HepG2 (cell line): ENCODE measurements around the gene TSEN34. TPM values are rescaled to one million over a fixed set of nuclear protein-coding genes. Genes with fewer than 3 reads are reported as not detected.

Source experiments
- EP300 ChIP-seq, 3 experiments: sonication (generic) in 1 of 3; formaldehyde crosslinking in 1 of 3; IDR thresholded peaks; 2 replicates each; pipeline versions ENCODE4 v1.5.1 to v1.6.1; 2011 to 2020; ENCODE audit warnings: low read depth in 2 of 3, low read length in 2 of 3, borderline replicate concordance in 1 of 3, improper control_type of control experiment in 1 of 3, mild to moderate bottlenecking in 1 of 3, missing genetic modification reagents in 1 of 3, moderate library complexity in 1 of 3
- FOXM1 ChIP-seq: sonication (generic); formaldehyde crosslinking; IDR thresholded peaks from 2 replicates; pipeline ENCODE4 v1.5.0; 2020; ENCODE audit warnings: missing genetic modification reagents
- THAP9 ChIP-seq: sonication (generic); formaldehyde crosslinking; IDR thresholded peaks from 2 replicates; pipeline ENCODE4; 2020; ENCODE audit warnings: missing genetic modification reagents, mild to moderate bottlenecking, borderline replicate concordance
- ZEB1 ChIP-seq: IDR thresholded peaks from 2 replicates; pipeline ENCODE4 v1.6.1; 2012; ENCODE audit warnings: mild to moderate bottlenecking, low read depth, inconsistent platforms; ENCODE audit not compliant: insufficient replicate concordance
- ZNF792 ChIP-seq: IDR thresholded peaks from 2 replicates; pipeline ENCODE4 v1.6.1; 2016
- polyA plus RNA-seq, 8 experiments: library from polyadenylated mRNA; depleted of rRNA in 3 of 8; stranded (reverse) in 7 of 8; unstranded in 1 of 8; fragments of >200 nt; fragmentation: Illumina TruSeq in 4 of 8; extraction: Trizol in 4 of 8; gene quantifications; 2 replicates each; pipeline versions ENCODE4 v1.2.1 to v1.2.3, GENCODE V29; 2011 to 2016; ENCODE audit warnings: low read depth in 4 of 8, missing spikeins in 1 of 8, mixed read lengths in 1 of 8; ENCODE audit not compliant: insufficient read depth in 1 of 8
- total RNA-seq, 5 experiments: library from RNA; depleted of rRNA; stranded (reverse); fragments of >200 nt; fragmentation: Illumina TruSeq; extraction: Trizol; gene quantifications; 2 replicates each; pipeline ENCODE4 v1.2.3, GENCODE V29; 2016; ENCODE audit warnings: low read depth in 1 of 5
- TF ChIP-seq, protein P1 (sequence below): sonication (generic); formaldehyde crosslinking; IDR thresholded peaks from 2 replicates; pipeline ENCODE4 v1.8.0; 2022; ENCODE audit warnings: mild to moderate bottlenecking, missing genetic modification reagents, borderline replicate concordance
- TF ChIP-seq, protein P2 (sequence below): IDR thresholded peaks from 2 replicates; pipeline ENCODE4 v1.4.0; 2020; ENCODE audit warnings: mild to moderate bottlenecking, missing genetic modification reagents
- TF ChIP-seq, protein P3 (sequence below): sonication (generic); formaldehyde crosslinking; IDR thresholded peaks from 2 replicates; pipeline ENCODE4 v1.5.1; 2020; ENCODE audit warnings: mild to moderate bottlenecking, missing genetic modification reagents
- TF ChIP-seq, protein P4 (sequence below): sonication (generic); formaldehyde crosslinking; IDR thresholded peaks from 2 replicates; pipeline ENCODE4 v1.8.0; 2022; ENCODE audit warnings: missing genetic modification reagents, mild to moderate bottlenecking, inconsistent platforms, borderline replicate concordance

The TSEN34 gene
- total and polyA plus RNA-seq, 2 of the 13 experiments (the other 11 are each of a cell fraction or from before 2014, with no cell fraction given): 55.1 to 65.4 TPM

DNA sequence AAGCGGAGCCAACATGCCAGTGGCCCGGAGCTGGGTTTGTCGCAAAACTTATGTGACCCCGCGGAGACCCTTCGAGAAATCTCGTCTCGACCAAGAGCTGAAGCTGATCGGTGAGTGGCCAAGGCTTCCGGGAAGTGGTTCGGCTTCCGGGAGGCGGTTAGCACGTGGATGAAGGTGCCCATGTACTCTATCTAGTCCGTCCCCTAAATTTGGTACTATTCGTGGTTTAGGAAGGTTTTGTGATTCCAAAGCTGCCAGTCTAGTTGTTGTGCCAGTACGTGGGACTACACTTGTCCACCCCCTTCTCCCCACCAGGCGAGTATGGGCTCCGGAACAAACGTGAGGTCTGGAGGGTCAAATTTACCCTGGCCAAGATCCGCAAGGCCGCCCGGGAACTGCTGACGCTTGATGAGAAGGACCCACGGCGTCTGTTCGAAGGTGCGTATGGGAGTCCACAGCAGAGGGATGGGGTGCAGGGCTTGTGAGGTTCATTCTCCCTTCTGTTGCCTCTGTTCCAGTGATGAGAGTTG lies 10.1 kb downstream of the TSEN34 start (continued):
- TF ChIP-seq, protein P1, sequence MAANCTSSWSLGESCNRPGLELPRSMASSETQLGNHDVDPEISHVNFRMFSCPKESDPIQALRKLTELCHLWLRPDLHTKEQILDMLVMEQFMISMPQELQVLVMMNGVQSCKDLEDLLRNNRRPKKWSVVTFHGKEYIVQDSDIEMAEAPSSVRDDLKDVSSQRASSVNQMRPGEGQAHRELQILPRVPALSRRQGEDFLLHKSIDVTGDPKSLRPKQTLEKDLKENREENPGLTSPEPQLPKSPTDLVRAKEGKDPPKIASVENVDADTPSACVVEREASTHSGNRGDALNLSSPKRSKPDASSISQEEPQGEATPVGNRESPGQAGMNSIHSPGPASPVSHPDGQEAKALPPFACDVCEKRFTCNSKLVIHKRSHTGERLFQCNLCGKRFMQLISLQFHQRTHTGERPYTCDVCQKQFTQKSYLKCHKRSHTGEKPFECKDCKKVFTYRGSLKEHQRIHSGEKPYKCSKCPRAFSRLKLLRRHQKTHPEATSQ: no peak
- TF ChIP-seq, protein P2, sequence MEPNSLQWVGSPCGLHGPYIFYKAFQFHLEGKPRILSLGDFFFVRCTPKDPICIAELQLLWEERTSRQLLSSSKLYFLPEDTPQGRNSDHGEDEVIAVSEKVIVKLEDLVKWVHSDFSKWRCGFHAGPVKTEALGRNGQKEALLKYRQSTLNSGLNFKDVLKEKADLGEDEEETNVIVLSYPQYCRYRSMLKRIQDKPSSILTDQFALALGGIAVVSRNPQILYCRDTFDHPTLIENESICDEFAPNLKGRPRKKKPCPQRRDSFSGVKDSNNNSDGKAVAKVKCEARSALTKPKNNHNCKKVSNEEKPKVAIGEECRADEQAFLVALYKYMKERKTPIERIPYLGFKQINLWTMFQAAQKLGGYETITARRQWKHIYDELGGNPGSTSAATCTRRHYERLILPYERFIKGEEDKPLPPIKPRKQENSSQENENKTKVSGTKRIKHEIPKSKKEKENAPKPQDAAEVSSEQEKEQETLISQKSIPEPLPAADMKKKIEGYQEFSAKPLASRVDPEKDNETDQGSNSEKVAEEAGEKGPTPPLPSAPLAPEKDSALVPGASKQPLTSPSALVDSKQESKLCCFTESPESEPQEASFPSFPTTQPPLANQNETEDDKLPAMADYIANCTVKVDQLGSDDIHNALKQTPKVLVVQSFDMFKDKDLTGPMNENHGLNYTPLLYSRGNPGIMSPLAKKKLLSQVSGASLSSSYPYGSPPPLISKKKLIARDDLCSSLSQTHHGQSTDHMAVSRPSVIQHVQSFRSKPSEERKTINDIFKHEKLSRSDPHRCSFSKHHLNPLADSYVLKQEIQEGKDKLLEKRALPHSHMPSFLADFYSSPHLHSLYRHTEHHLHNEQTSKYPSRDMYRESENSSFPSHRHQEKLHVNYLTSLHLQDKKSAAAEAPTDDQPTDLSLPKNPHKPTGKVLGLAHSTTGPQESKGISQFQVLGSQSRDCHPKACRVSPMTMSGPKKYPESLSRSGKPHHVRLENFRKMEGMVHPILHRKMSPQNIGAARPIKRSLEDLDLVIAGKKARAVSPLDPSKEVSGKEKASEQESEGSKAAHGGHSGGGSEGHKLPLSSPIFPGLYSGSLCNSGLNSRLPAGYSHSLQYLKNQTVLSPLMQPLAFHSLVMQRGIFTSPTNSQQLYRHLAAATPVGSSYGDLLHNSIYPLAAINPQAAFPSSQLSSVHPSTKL (CRISPR knock-in tag): no peak
- TF ChIP-seq THAP9 (CRISPR knock-in tag) (no peak), ZNF792 (CRISPR knock-in tag) (no peak), ZEB1 (no peak), FOXM1 (CRISPR knock-in tag) (no peak), EP300 (IDR thresholded peaks at IDR 0.05; ENCODE audit: low read depth in 2 of 2, low read length in 2 of 2) (no peak), EP300 (CRISPR knock-in tag; IDR thresholded peaks at IDR 0.05; ENCODE audit: borderline replicate concordance) (no peak)
- TF ChIP-seq, protein P3, sequence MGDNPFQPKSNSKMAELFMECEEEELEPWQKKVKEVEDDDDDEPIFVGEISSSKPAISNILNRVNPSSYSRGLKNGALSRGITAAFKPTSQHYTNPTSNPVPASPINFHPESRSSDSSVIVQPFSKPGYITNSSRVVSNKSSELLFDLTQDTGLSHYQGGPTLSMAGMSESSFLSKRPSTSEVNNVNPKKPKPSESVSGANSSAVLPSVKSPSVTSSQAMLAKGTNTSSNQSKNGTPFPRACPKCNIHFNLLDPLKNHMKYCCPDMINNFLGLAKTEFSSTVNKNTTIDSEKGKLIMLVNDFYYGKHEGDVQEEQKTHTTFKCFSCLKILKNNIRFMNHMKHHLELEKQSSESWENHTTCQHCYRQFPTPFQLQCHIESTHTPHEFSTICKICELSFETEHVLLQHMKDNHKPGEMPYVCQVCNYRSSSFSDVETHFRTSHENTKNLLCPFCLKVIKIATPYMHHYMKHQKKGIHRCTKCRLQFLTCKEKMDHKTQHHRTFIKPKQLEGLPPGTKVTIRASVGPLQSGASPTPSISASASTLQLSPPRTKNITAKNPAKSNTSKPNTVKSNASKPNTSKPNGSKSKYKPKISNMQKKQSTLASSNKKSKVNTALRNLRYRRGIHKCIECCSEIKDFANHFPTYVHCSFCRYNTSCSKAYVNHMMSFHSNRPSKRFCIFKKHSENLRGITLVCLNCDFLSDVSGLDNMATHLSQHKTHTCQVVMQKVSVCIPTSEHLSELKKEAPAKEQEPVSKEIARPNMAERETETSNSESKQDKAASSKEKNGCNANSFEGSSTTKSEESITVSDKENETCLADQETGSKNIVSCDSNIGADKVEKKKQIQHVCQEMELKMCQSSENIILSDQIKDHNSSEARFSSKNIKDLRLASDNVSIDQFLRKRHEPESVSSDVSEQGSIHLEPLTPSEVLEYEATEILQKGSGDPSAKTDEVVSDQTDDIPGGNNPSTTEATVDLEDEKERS: 0 out of 2 replicates have a peak, but pooled peaks have one; percentile 62
- TF ChIP-seq, protein P4, sequence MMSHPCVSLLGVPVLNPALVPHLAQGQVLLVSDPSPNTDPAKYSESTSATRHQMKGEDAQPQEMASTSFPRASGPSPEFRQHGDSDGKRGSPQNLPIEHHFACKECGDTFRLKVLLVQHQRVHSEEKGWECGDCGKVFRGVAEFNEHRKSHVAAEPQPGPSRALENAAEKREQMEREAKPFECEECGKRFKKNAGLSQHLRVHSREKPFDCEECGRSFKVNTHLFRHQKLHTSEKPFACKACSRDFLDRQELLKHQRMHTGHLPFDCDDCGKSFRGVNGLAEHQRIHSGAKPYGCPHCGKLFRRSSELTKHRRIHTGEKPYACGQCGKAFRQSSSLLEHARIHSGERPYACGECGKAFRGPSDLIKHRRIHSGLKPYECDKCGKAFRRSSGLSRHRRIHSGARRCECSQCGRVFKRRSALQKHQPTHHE (CRISPR knock-in tag): no peak
